ENCODE data around the gene SERPING1. TPM values are rescaled to one million over a fixed set of nuclear protein-coding genes. Genes with fewer than 3 reads are reported as not detected.

SERPING1 gene
- total and polyA plus RNA-seq, 4 donors: 473 to 1,015 (median 795) TPM

GRCh38 chr11:57659669-57660068 lies 62.2 kb downstream of the SERPING1 start:
- ATAC-seq (ENCODE audit: low FRiP score) (no peak), DNase-seq (no peak)
- intact Hi-C loops (cut with DNase I): loop anchor here (10.0 kb wide), 2 partner anchors 335 to 915 kb away; partner anchors contain the start of genes TNKS1BP1 (in 2 of the 2), LPXN (in 1 of the 2) and ZFP91 (in 1 of the 2)
- Histone ChIP-seq H3K4me1 (ENCODE audit: control insufficient read depth in 1 of 2, insufficient read depth in 2 of 2, low read length in 2 of 2) (no peaks in the 10 kb centered on the region), H3K27ac (ENCODE audit: low read depth in 1 of 2, low read length in 2 of 2) (no peak overlapping the region), H3K9me3 (ENCODE audit: control insufficient read depth, low read length) (no peaks in the 10 kb centered on the region), H3K27me3 (ENCODE audit: control insufficient read depth in 1 of 2, insufficient read depth in 2 of 2, low read length in 1 of 2) (no peaks in the 10 kb centered on the region), H3K4me3 (ENCODE audit: low read length in 2 of 2) (no peak overlapping the region), H3K36me3 (ENCODE audit: control insufficient read depth in 1 of 2, insufficient read depth in 2 of 2, low read length in 1 of 2) (peaks cover 0 to 4% of the 10 kb centered on the region in 2 donors)
- 93 to 96% methylated on average over 14 of the region's 14 CpGs for WGBS, 2 donors

DNA sequence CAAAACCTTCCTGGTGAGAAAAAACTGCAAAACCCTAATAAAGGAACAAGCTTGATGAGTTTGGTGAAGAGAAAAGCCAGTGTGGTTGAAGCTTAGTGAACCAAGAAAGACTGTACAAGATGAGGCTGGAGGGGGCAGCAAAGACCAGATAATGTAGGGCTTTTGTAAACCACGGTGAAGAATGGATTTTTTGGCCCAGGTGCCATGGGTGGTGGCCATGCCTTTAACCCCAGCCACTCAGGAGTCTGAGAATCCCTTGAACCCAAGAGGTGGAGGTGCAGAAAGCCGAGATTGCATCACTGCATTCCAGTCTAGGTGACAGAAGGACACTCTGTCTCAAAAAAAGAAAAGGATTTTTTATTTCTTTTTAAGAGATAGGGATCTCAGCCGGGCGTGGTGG lies 65.4 kb downstream of the SERPING1 start:
- H3K36me3 ChIP-seq (ENCODE audit: control insufficient read depth in 1 of 2, insufficient read depth in 2 of 2, low read length in 1 of 2): peaks cover 0 to 4% of the 10 kb centered on the region in 2 donors
- ATAC-seq (ENCODE audit: low FRiP score) (no peak), DNase-seq (no peak)
- intact Hi-C loops (cut with DNase I): loop anchor here (10.0 kb wide), 2 partner anchors 338 to 912 kb away; partner anchors contain the start of genes LPXN (in 1 of the 2), TNKS1BP1 (in 1 of the 2) and ZFP91 (in 1 of the 2)
- no peak overlapping the region for H3K27ac ChIP-seq (ENCODE audit: low read depth in 1 of 2, low read length in 2 of 2)
- H3K9me3 ChIP-seq (ENCODE audit: control insufficient read depth, low read length): no peaks in the 10 kb centered on the region
- 67 to 72% methylated on average over 4 of the region's 4 CpGs for WGBS, 2 donors
- H3K4me1 ChIP-seq (ENCODE audit: control insufficient read depth in 1 of 2, insufficient read depth in 2 of 2, low read length in 2 of 2): no peaks in the 10 kb centered on the region
- no peaks in the 10 kb centered on the region for H3K27me3 ChIP-seq (ENCODE audit: control insufficient read depth in 1 of 2, insufficient read depth in 2 of 2, low read length in 1 of 2)
- no peak overlapping the region for H3K4me3 ChIP-seq (ENCODE audit: low read length in 2 of 2)

DNA sequence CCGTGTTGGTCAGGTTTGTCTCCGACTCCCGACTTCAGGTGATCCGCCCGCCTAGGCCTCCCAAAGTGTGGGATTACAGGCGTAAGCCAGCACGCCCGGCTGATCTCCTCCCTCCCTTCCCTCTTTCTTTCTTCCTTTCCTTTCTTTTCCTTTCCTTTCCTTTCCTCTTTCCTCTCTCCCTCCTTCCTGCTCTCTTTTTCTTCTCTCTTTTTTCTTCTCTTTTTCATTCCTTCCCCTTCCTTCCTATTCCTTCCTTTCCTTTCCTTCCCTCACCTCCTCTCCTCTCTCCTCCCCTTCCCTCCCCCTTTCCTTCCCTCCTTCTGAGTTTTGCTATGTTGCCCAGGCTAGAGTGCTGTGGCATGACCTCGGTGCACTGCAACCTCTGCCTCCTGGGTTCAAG lies 66.5 kb downstream of the SERPING1 start:
- Histone ChIP-seq H3K27me3 (ENCODE audit: control insufficient read depth in 1 of 2, insufficient read depth in 2 of 2, low read length in 1 of 2) (no peaks in the 10 kb centered on the region), H3K4me1 (ENCODE audit: control insufficient read depth in 1 of 2, insufficient read depth in 2 of 2, low read length in 2 of 2) (no peaks in the 10 kb centered on the region), H3K4me3 (ENCODE audit: low read length in 2 of 2) (no peak overlapping the region), H3K9me3 (ENCODE audit: control insufficient read depth, low read length) (no peaks in the 10 kb centered on the region), H3K36me3 (ENCODE audit: control insufficient read depth in 1 of 2, insufficient read depth in 2 of 2, low read length in 1 of 2) (peaks cover 0 to 4% of the 10 kb centered on the region in 2 donors), H3K27ac (ENCODE audit: low read depth in 1 of 2, low read length in 2 of 2) (no peak overlapping the region)
- no peak for DNase-seq
- no peak for ATAC-seq (ENCODE audit: low FRiP score)
- WGBS, 2 donors: 79 to 81% methylated on average over 9 of the region's 9 CpGs
- intact Hi-C loops (cut with DNase I): loop anchor here (10.0 kb wide), 2 partner anchors 339 to 911 kb away; partner anchors contain the start of genes LPXN (in 1 of the 2), TNKS1BP1 (in 1 of the 2) and ZFP91 (in 1 of the 2)

Small RNAs within 50 kb of the gene (microRNA-seq; reads per million reads assigned to microRNA genes)
- gene MIR130A: 9,321 to 10,455 reads per million in 2 donors

Other genes starting within 250 kb of the SERPING1 start
- not detected for gene PRG3, start 216.5 kb upstream of the SERPING1 start, total RNA-seq
- gene PRG3, start 216.5 kb upstream of the SERPING1 start, polyA plus RNA-seq: not detected
- under 1 TPM; 0.39 to 0.84 TPM for gene PRG2, start 207.0 kb upstream of the SERPING1 start, total RNA-seq
- under 1 TPM in 1 of 2 donors, not detected in 1; 0.15 TPM for gene PRG2, start 207.0 kb upstream of the SERPING1 start, polyA plus RNA-seq
- gene SLC43A3, start 170.6 kb upstream of the SERPING1 start, total RNA-seq: 10 to 100 TPM; 59.7 to 97.8 TPM
- 10 to 100 TPM; 28.0 to 30.4 TPM for gene SLC43A3, start 170.6 kb upstream of the SERPING1 start, polyA plus RNA-seq
- gene RTN4RL2, start 137.2 kb upstream of the SERPING1 start, total RNA-seq: 1 to 10 TPM; 1.1 to 4.3 TPM
- under 1 TPM in 1 of 2 donors, not detected in 1; 0.20 TPM for gene RTN4RL2, start 137.2 kb upstream of the SERPING1 start, polyA plus RNA-seq
- 10 to 100 TPM in 1 of 2 donors, 1 to 10 TPM in 1; 7.6 to 15.8 TPM for gene SLC43A1, start 82.0 kb upstream of the SERPING1 start, total RNA-seq
- 10 to 100 TPM in 1 of 2 donors, 1 to 10 TPM in 1; 8.6 to 19.6 TPM for gene SLC43A1, start 82.0 kb upstream of the SERPING1 start, polyA plus RNA-seq
- gene TIMM10, start 66.9 kb upstream of the SERPING1 start, total RNA-seq: 10 to 100 TPM; 30.8 to 40.0 TPM
- 10 to 100 TPM; 34.7 to 71.1 TPM for gene TIMM10, start 66.9 kb upstream of the SERPING1 start, polyA plus RNA-seq
- not detected for gene SMTNL1, start 60.1 kb upstream of the SERPING1 start, total RNA-seq
- gene SMTNL1, start 60.1 kb upstream of the SERPING1 start, polyA plus RNA-seq: not detected
- 10 to 100 TPM; 42.0 to 68.9 TPM for gene UBE2L6, start 30.0 kb upstream of the SERPING1 start, total RNA-seq
- 10 to 100 TPM; 44.8 to 45.2 TPM for gene UBE2L6, start 30.0 kb upstream of the SERPING1 start, polyA plus RNA-seq
- 1 to 10 TPM in 1 of 2 donors, under 1 TPM in 1; 0.97 to 1.8 TPM for gene YPEL4, start 52.2 kb downstream of the SERPING1 start, total RNA-seq
- gene YPEL4, start 52.2 kb downstream of the SERPING1 start, polyA plus RNA-seq: 1 to 10 TPM; 3.0 to 6.2 TPM
- gene CLP1, start 60.1 kb downstream of the SERPING1 start, total RNA-seq: 10 to 100 TPM; 10.0 to 10.6 TPM
- gene CLP1, start 60.1 kb downstream of the SERPING1 start, polyA plus RNA-seq: 10 to 100 TPM in 1 of 2 donors, 1 to 10 TPM in 1; 6.7 to 10.8 TPM
- gene ZDHHC5, start 70.4 kb downstream of the SERPING1 start, total RNA-seq: 10 to 100 TPM; 47.9 to 51.0 TPM
- gene ZDHHC5, start 70.4 kb downstream of the SERPING1 start, polyA plus RNA-seq: 10 to 100 TPM; 11.3 to 17.6 TPM
- 10 to 100 TPM in 1 of 2 donors, 1 to 10 TPM in 1; 8.8 to 11.6 TPM for gene MED19, start 114.5 kb downstream of the SERPING1 start, total RNA-seq
- gene MED19, start 114.5 kb downstream of the SERPING1 start, polyA plus RNA-seq: 10 to 100 TPM in 1 of 2 donors, 1 to 10 TPM in 1; 9.9 to 11.8 TPM
- gene TMX2, start 114.9 kb downstream of the SERPING1 start, total RNA-seq: 10 to 100 TPM; 40.6 to 47.8 TPM
- 10 to 100 TPM; 44.1 to 50.8 TPM for gene TMX2, start 114.9 kb downstream of the SERPING1 start, polyA plus RNA-seq
- gene SELENOH, start 143.8 kb downstream of the SERPING1 start, total RNA-seq: 10 to 100 TPM; 65.0 to 75.1 TPM
- gene SELENOH, start 143.8 kb downstream of the SERPING1 start, polyA plus RNA-seq: 100 to 1,000 TPM; 126 to 158 TPM
- not detected for gene BTBD18, start 154.1 kb downstream of the SERPING1 start, total RNA-seq
- under 1 TPM in 1 of 2 donors, not detected in 1; 0.05 TPM for gene BTBD18, start 154.1 kb downstream of the SERPING1 start, polyA plus RNA-seq
- gene CTNND1, start 164.1 kb downstream of the SERPING1 start, total RNA-seq: 100 to 1,000 TPM; 167 to 213 TPM
- 10 to 100 TPM; 31.6 to 35.8 TPM for gene CTNND1, start 164.1 kb downstream of the SERPING1 start, polyA plus RNA-seq

Measured in aorta (tissue), 5 donors.